OCI-LY3 (cell line): ENCODE measurements around the gene AQP1.

Source experiments
- EZH2phosphoT487 ChIP-seq: fragments of 200-600 bp; shearing (Covaris generic); IDR thresholded peaks from 2 replicates; pipeline ENCODE4 v1.6.1; 2018; ENCODE audit warnings: antibody characterized with exemption, mixed run types, low read depth
- TF ChIP-seq, protein P1 (sequence below): fragments of 200-600, 300-600 bp; sonication (generic); IDR thresholded peaks from 2 replicates; pipeline ENCODE4 v1.5.1; 2014; ENCODE audit warnings: antibody characterized with exemption, low read length, low read depth

GRCh38 chr7:30886608-30887011 is 25.0 kb upstream of the AQP1 start:
- TF ChIP-seq, protein P1, sequence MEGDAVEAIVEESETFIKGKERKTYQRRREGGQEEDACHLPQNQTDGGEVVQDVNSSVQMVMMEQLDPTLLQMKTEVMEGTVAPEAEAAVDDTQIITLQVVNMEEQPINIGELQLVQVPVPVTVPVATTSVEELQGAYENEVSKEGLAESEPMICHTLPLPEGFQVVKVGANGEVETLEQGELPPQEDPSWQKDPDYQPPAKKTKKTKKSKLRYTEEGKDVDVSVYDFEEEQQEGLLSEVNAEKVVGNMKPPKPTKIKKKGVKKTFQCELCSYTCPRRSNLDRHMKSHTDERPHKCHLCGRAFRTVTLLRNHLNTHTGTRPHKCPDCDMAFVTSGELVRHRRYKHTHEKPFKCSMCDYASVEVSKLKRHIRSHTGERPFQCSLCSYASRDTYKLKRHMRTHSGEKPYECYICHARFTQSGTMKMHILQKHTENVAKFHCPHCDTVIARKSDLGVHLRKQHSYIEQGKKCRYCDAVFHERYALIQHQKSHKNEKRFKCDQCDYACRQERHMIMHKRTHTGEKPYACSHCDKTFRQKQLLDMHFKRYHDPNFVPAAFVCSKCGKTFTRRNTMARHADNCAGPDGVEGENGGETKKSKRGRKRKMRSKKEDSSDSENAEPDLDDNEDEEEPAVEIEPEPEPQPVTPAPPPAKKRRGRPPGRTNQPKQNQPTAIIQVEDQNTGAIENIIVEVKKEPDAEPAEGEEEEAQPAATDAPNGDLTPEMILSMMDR: no peak
- no peak for TF ChIP-seq EZH2phosphoT487
